Pons (tissue), 1 donor: ENCODE results near the gene CYP2A7.
"Not testable (repeated sequence)": the region's sequence is repeated elsewhere in the genome, so short reads cannot be mapped to it uniquely, and the experiment has no call there.

ENCODE experiments used
- DNase-seq: peaks from one replicate; pipeline ENCODE4 v3.0.0-alpha.2; 2016; ENCODE audit warnings: low spot score

Gene CYP2A7

DNA sequence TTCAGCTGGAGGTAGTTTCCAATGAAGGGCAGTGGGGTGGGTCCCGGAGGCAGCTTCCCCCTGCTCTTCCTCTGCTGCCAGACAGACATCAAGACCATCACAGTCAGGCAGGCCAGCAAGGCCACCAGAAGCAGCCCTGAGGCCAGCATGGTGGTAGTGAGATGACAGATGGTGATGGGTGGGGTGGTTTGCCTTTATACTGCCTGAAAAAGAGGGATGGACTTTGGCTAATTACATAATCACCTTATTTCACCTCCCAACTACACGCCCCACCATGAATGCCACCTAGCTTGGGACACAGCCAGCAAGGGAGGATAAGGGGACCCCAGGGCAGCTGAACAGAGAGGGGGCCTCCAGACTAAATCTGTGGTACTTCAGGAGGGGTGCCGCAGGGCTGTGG is at the start of gene CYP2A7:
Gene CYP2A7 (minus strand): TSS at position 170 of the 400 bp plus-strand sequence. CDS start 21 bp downstream, at position 149.
- DNase-seq, result not testable (repeated sequence)

DNA sequence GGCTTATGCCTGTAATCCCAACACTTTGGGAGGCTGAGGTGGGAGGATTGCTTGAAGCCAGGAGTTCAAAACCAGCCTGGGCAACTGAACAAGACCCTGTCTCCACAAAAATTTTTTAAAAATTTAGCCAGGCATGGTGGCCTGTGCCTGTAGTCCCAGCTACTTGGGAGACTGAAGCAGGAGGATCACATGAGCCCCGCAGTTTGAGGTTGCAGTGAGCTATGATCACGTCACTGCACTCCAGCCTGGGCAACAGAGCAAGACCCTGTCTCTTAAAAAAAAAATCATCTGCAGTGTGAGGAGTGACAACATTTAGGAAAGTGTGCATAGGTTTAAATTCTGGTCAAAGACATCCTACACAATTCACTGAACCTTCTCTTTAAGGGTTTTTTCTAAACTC is 48.8 kb upstream of the CYP2A7 start:
- DNase-seq, result not testable (repeated sequence)

DNA sequence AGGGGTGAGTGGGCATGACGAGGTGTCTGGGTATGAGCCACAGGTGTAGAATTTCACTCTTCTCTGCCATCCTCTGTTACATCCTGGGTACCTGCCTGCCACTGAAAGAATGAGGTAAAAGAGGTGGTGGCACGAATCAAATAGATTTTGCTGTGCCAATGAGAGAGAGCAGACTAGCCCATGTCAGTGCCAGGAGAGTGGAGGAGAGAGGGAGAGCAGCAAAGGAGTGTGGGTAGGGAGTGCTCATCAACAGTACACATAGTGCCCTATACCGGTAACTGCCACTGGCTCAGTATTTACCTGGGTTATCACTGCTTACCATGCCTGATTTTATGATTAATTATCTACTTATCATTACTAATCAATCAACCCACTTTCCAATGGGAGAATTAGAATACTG is 47.9 kb upstream of the CYP2A7 start:
- DNase-seq, result not testable (repeated sequence)

DNA sequence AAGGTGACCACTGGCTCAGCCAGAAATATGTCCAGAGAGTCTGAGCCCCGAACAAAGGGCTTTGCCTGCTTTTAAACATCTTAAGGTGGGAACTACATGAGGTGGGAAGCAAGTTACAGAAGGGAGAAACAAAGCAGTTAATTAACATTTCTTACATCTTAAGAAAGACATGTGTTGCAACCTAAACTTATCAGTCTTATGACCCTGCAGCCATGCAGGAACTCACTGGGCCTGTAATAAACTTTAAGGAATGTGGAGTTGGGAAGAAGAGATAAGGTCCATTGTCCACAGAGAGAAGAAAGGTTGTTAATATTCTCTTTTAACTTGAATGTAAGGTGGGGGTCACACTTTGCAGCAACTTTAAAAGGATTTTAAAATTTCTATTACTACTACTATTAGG is 46.8 kb upstream of the CYP2A7 start:
- no peak for DNase-seq

GRCh38 chr19:40927567-40927966 is 45.5 kb upstream of the CYP2A7 start:
- no peak for DNase-seq

DNA sequence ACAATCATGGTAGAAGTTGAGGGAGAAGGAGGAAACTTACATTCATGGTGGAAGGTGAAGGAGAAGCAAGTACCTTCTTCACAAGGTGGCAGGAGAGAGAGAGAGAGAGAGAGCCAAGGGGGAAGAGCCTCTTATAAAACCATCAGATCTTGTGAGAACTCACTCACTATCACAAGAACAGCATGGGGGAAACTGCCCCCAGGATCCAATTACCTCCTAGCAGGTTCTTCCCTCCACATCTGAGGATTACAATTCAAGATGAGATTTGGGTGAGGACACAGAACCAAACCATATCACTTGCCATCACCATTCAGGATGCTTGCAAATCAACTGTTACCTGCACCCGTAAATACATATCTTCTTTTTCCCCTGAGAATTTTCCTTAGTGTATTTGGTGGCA is 44.2 kb upstream of the CYP2A7 start:
- DNase-seq, result not testable (repeated sequence)

DNA sequence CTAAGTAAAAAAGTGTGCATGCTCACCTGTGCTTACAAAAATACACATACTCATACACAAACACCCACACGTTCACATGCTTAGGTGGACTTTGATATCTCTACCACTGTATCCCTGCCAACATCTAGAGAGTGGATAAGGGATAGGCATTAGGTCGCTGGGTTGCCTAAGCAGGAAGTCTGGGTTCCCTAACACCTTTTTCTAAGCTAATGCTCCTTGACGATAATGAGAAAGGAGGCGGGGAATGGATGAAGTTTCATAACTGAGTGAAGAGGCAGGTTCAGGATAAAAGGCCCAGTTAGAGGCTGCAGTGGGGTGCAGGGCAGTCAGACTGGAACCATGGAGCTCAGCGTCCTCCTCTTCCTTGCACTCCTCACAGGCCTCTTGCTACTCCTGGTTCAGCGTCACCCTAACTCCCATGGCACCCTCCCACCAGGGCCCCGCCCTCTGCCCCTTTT is 41.9 kb upstream of the CYP2A7 start:
- no peak for DNase-seq

DNA sequence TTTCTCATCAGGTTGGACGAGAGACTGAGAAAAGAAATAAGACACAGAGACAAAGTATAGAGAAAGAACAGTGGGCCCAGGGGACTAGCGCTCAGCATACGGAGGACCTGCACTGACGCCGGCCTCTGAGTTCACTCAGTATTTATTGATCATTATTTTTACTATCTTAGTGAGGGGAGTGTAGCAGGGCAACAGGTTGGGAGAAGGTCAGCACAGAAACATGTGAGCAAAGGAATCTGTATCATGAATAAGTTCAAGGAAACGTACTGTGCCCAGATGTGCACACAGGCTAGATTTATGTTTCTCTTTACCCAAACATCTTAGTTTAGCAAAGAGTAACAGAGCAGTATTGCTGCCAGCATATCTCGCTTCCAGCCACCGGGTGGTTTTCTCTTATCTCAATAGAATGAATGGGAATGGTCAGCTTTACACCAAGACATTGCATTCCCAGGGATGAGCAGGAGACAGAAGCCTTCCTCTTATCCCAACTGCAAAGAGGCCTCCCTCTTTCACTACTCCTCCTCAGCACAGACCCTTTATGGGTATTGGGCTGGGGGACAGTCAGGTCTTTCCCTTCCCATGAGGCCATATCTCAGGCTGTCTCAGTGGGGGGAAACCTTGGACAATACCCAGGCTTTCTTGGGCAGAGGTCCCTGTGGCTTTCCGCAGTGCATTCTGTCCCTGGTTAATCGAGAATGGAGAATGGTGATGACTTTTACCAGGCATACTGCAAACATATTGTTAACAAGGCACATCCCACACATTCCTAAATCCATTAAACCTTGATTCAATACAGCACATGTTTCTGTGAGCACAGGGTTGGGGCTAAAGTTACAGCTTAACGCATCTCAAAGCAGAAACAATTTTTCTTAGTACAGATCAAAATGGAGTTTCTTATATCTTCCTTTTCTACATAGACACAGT is 40.5 kb upstream of the CYP2A7 start:
- DNase-seq, result not testable (repeated sequence)

DNA sequence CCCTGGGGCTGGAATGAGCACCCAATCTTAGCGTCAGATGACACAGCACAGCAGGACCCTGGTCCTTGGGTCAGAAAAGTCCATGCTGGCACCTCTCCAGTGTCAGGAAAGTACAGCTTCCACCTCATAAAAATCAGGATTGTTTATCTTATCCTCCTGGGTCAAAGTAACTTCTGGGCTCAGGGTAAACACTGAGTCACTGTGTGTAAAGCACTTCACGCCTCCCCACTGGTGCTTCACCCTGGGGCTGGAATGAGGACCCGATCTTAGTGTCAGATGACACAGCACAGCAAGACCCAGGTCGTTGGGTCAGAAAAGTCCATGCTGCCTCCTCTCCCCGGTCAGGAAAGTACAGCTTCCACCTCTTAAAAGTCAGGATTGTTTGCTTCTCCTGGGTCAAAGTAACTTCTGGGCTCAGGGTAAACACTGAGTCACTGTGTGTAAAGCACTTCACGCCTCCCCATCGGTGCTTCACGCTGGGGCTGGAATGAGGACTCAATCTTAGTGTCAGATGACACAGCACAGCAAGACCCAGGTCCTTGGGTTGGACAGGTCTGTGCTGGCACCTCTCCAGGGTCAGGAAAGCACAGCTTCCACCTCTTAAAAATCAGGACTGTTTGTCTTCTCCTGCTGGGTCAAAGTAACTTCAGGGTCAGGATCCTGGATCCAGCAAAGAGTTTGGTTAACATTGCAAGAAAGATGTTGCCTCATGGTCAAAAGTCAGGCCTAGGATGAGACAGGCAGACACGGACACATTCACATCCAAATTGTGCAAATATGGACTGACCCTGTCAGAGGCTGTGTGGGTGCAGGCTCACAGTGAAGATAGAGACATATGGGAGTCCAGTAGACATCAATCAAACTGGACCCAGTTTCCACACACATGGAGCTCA is 39.2 kb upstream of the CYP2A7 start:
- DNase-seq, result no peak

- no peak for DNase-seq
These were observed 38.4 kb upstream of the CYP2A7 start for GRCh38 chr19:40920300-40921004.

DNA sequence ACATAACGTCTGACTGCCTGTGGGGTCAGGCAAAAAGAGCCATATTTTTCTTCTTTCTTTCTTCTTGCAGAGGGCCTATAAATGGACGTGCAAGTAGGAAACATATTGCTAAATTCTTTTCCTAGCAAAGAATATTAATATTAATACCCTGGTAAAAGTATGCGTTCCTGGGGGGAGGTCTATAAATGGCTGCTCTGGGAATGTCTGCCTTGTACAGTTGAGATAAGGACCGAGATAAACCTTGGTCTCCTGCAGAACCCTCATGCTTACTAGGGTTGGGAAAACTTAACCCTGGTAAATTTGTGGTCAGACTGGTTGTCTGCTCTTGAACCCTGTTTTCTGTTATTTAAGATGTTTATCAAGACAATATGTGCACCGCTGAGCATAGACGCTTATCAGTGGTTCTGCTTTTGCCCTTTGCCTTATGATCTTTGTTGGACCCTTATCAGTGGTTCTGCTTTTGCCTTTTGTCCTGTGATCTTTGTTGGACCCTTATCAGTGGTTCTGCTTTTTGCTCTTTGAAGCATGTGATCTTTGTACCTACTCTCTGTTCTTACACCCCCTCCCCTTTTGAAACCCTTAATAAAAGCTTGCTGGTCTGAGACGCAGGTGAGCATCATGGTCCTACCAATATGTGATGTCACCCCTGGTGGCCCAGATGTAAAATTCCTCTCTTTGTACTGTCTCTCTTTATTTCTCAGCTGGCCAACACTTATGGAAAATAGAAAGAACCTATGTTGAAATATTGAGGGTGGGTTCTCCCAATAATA is 37.7 kb upstream of the CYP2A7 start:
- DNase-seq, result not testable (repeated sequence)

DNA sequence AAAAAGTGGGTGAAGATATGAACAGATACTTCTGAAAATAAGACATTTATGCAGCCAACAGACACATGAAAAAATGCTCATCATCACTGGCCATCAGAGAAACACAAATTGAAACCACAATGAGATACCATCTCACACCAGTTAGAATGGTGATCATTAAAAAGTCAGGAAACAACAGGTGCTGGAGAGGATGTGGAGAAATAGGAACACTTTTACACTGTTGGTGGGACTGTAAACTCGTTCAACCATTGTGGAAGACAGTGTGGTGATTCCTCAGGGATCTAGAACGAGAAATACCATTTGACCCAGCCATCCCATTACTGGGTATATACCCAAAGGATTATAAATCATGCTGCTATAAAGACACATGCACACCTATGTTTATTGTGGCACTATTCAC is 36.3 kb upstream of the CYP2A7 start:
- not testable (repeated sequence) for DNase-seq

GRCh38 chr19:40908976-40909375 is 26.9 kb upstream of the CYP2A7 start:
- no peak for DNase-seq

GRCh38 chr19:40907968-40908735 is 26.1 kb upstream of the CYP2A7 start:
- no peak for DNase-seq

GRCh38 chr19:40906512-40906911 is 24.5 kb upstream of the CYP2A7 start:
- DNase-seq, result no peak

DNA sequence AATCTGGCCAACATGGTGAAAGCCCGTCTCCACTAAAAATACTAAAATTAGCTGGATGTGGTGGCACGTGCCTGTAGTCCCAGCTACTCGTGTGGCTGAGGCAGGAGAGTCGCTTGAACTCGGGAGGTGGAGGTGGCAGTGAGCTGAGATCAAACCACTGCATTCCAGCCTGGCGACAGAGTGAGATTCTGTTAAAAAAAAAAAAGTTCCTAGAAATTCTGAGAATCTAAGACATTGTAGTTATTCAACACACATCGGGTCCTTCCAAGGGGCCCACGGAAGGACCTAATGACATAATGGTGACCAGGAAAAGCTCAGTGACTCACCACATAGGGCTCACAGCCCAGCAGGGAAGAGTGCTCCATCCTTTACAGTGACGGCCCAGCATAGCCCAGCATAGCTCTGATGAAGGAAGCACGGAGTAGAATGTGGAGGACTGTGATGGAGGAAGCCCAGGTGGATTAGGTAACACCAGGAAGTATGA is 22.7 kb upstream of the CYP2A7 start:
- DNase-seq, result not testable (repeated sequence)

DNA sequence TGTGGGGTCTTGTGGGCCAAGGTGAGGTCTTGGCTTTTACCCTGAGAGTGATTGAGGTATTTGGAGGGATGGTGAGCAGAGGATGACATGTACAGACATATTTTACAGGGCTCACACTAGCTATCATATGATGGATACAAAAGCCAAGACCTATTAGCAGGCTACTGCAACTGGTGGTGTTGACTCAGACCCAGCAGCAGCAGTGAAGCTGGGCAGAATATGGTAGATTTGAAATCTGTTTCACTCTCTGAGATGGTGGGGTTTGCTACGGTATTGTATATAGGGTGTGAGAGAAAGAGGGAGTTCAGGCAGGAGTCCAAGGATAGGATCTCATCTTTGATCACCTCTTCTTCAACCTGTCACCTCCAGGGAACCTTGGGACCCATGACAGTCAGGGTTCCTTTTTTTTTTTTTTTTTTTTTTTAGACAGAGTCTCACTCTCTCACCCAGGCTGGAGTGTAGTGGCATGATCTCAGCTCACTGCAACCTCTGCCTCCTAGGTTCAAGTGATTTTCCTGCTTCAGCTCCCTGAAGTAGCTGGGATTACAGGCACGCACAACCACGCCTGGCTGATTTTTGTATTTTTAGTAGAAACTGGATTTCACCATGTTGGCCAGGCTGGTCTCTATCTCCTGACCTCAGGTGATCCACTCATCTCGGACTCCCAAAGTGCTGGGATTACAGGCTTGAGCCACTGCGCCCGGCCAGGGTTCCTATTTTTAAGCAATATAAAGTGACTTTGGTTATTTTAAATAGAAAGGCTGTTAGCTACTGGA is 20.1 kb upstream of the CYP2A7 start:
- DNase-seq, result not testable (repeated sequence)

- DNase-seq, result not testable (repeated sequence)
These were observed 18.5 kb upstream of the CYP2A7 start for GRCh38 chr19:40900521-40900920.

- DNase-seq, result not testable (repeated sequence)
These were observed 17.9 kb upstream of the CYP2A7 start for GRCh38 chr19:40899964-40900363.
